ENCODE measurements around the gene CTNND2.

The CTNND2 gene

DNA sequence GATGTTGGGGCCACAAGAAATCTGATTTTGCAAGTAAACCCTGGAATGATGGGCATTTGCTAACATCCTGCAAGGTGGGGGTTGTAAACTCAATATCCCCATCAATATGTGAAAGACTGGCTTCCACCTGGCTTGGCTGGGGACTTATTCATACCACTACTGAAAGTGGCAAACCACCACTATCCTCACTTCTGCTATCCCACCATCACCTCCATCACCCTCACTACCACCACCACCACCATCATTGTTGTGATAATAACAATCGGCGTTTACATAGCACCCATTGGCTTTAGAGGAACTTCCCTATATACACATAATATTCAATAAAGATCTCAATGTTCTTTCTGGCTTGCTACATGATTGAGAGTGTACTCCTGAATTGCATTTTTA lies 918.5 kb downstream of the CTNND2 start:
- TF ChIP-seq, protein P1, sequence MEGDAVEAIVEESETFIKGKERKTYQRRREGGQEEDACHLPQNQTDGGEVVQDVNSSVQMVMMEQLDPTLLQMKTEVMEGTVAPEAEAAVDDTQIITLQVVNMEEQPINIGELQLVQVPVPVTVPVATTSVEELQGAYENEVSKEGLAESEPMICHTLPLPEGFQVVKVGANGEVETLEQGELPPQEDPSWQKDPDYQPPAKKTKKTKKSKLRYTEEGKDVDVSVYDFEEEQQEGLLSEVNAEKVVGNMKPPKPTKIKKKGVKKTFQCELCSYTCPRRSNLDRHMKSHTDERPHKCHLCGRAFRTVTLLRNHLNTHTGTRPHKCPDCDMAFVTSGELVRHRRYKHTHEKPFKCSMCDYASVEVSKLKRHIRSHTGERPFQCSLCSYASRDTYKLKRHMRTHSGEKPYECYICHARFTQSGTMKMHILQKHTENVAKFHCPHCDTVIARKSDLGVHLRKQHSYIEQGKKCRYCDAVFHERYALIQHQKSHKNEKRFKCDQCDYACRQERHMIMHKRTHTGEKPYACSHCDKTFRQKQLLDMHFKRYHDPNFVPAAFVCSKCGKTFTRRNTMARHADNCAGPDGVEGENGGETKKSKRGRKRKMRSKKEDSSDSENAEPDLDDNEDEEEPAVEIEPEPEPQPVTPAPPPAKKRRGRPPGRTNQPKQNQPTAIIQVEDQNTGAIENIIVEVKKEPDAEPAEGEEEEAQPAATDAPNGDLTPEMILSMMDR (IDR thresholded peaks at IDR 0.05) = no peak

DNA sequence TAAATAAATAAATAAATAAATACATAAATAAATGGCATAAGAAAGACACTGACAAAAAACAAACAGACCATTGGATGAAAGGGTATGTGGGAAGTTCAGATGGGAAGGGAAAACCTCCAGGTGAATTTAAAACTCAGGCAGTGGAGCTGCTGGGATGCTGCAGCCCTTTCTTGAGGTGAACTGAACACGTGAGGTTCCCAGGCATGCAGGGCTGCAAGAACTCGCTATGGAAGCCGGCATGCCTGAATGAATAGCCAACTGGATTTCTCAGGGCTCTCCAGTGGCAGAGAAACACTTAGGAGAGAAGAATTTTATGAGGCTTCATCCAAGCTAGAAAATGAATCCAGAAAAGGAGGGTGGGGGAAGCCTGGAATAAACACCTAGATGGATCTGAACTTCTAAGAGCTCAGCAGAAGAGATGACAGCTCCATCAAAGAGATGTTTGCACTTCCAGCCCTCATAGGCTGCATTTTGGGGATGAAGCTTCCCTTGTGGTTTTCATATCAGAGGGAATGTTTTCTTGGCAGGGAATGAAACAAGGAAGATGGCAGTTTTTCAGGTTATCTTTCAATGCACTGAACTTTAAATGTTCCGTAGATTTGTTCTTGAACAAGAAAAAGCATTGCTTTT lies 919.0 kb downstream of the CTNND2 start:
- TF ChIP-seq, protein P1 (IDR thresholded peaks at IDR 0.05) = no peak

DNA sequence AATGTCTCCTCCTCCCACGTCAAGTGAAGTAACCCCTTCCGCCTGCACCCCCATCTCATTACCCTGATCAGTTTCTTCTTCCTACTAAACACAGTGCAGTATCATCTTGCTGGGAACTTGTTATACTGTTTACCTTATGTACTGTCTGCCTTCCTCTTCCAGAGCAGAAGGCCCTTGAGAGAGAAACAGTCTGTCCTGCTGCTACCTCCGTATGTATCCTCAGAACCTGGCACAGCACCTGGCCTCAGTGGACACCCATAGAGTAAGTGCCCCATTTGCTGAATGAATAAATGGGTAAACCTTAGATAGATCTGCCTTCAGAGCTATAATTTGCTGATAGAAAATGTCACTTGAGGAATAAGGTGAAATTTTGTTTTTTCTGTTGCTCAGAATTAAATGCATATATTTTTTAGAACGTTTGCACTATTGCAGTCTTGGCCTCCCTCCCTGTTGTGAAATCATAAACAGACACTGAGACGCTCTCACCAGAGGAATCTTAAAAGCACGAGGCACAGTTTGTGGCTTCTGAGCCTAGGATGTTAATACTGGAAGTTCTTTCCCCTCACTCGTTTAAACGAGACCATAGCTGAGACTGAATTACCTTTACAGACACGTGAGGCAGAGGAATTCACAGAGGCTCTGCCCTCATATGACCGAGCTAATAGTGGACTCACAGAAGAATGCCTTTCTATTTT lies 920.1 kb downstream of the CTNND2 start:
- TF ChIP-seq, protein P1 (IDR thresholded peaks at IDR 0.05) = no peak

DNA sequence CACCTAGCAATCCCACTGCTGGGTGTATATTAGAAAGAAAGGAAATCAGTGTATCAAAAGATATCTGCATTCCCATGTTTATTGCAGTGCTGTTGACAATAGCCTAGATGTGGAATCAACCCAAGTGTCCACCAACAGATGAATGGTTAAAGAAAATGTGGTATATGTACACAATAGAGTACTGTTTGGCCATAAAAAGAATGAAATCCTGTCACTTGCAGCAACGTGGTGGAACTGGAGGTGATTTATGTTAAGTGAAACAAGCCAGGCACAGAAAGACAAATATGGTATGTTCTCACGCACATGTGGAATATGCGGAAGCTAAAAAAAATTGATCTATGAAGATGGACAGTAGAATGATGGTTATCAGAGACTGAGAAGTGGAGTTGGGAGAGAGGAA lies 921.6 kb downstream of the CTNND2 start:
- TF ChIP-seq, protein P1 (IDR thresholded peaks at IDR 0.05) = no peak

- TF ChIP-seq, protein P1 (IDR thresholded peaks at IDR 0.05) = no peak
Measured at GRCh38 chr5:10981932-10982331, 922.3 kb downstream of the CTNND2 start.

- TF ChIP-seq, protein P1 (IDR thresholded peaks at IDR 0.05) = no peak
Measured at GRCh38 chr5:10977011-10977410, 927.2 kb downstream of the CTNND2 start.

DNA sequence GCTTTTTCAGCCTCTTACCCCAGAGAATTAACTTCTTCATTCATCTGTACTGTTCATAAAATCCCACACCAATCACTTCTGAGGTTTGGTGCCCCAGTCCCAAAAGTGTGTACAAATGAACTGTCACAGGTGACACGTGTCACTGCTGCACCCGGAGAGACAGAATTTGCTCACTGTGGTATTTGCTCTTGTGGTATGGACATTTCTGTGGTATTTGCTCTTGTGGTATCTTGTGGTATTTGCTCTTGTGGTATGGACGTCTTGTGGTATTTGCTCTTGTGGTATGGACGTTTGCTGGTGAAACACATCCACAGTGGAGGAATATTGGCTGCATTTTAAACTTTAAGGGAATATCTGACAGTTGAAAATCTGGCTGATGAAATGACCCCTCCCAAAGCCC lies 928.3 kb downstream of the CTNND2 start:
- TF ChIP-seq, protein P1 (IDR thresholded peaks at IDR 0.05) = no peak

Measured in LNCAP (cell line).